ENCODE data around the gene CTTN. TPM values are rescaled to one million over a fixed set of nuclear protein-coding genes. Genes with fewer than 3 reads are reported as not detected.

CTTN gene
- total RNA-seq, 1 donor, result 349 TPM

GRCh38 chr11:70377645-70378044, 20.7 kb upstream of the CTTN start:
- TF ChIP-seq CTCF (IDR thresholded peaks at IDR 0.05; ENCODE audit: insufficient read depth, low read length), result no peak
- no peak for DNase-seq (ENCODE audit: low read depth)
- no peak overlapping the region for H3K4me3 ChIP-seq (ENCODE audit: low read depth, low read length)

DNA sequence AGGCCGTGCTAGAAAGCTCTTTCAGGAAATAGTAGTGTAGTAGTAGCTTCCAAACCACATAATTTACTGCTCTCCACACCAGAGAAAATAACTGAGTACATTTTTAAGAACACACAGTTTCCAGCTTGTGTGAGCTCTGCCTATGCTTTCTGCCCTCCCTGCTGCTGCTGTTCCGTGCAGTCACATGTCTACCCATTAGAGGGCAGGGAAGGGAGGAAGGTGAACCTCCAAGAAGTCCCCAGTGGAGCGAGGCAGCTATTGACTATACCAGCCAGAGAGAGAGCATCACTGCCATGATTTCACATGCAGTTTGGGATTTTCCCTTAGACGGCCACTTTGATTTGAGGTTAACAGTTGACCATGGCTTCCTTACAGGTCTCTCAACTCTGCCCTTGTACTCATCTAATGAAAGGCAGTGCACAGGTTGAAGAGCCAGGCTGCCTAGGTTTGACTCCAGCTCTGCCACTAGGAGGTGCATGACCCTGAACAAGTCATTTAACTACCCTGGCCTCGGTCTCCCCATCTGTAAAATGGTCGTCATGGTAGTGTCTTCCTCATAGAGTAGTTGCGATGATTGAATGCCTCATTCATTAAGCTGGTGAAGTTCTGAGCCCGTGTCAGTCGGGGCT, 19.7 kb upstream of the CTTN start:
- no peak for DNase-seq (ENCODE audit: low read depth)
- no peak for TF ChIP-seq CTCF (IDR thresholded peaks at IDR 0.05; ENCODE audit: insufficient read depth, low read length)
- no peak overlapping the region for H3K4me3 ChIP-seq (ENCODE audit: low read depth, low read length)

GRCh38 chr11:70381350-70381749, 17.0 kb upstream of the CTTN start:
- H3K4me3 ChIP-seq (ENCODE audit: low read depth, low read length), result no peak overlapping the region
- DNase-seq (ENCODE audit: low read depth), result no peak
- no peak for TF ChIP-seq CTCF (IDR thresholded peaks at IDR 0.05; ENCODE audit: insufficient read depth, low read length)

DNA sequence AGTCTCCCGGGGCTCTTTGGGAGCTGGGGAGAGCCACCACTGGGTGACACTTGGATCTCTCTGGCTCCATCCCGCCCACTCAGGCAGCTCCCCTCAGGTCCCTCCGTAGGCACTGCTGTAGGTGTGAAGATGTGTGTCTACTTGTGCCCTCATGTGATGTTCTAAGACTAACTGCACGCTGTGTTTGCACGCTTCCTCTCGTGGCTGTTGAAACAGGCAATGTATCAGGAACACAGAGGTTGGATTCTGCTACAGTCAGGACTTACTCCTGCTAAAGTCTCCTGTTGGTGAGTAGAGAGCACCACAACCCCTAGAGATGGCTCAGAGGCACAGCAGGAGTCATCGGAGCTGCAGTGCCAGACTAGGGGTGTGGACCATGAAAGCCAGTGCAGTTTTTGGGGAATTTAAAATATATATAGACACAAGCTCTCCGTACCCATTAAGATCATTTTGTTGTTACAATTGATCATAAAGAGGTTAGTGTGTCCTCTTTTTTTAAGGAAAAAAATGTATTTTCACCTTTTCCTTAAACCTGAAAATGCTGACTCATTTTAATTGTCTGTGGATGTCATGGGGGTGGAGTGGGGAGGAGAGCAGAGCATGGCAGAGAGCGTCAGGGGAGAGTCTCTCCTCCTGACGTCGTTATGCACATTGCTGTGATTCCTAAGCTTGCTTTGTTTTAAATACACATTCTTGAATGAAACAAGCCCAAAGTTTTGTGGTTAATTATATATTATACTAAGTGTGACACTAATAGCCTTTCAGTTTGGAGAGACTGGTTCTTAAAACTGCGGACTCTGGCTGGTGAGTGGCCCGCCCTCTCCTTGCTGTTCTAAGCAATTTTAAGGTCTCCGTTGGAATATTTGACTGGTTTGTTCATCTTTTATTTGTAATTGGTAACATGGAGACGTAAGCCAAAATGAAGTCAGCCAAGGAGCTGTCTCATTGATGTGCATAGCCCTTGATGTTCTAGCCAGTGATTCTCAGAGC, 16.2 kb upstream of the CTTN start:
- DNase-seq (ENCODE audit: low read depth), result peak; percentile 85
- peak; percentile 58 for TF ChIP-seq CTCF (IDR thresholded peaks at IDR 0.05; ENCODE audit: insufficient read depth, low read length)
- H3K4me3 ChIP-seq (ENCODE audit: low read depth, low read length), result no peak overlapping the region

DNA sequence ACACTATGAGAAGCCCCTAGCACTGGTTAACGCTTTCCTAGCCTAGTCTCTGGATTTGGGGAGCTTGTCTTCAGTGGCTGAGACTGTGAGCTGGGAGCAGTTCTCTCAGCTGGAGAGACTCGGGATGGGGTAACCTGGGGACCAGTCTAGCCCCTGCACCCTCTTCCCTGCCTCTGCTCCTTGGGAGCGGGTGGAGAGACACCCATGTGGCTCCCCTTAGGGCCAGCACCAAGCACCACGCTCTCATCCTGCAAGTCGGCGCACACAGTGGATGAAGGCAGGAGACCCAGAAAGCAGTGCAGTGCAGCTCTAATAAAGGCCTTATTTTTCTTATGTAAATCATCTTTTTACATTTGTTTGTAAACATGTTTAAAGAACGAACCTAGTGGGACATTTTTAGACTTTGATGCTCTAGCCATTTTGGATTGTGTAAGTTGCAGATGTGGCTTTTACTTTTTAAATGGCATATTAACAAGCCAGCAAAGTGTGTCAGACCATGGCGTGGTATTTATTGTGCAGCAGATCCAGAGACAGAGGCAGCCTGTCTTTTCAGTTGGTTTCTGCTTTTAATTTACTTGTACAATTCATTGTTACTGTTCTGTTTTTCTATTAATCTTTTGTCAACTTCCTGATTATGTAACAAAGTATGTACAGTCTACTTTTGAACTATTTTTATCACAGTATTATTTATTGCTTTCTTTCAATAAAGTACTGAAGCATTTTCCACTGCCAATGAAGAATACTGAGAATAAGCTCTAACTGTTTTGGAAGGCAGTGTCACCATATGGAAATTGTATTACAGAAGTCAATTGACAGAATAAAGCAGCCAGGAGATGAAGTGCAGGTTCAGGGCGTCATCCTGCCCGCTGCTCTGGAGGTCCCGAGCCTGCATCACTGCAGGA, 14.4 kb upstream of the CTTN start:
- TF ChIP-seq CTCF (IDR thresholded peaks at IDR 0.05; ENCODE audit: insufficient read depth, low read length), result no peak
- no peak overlapping the region for H3K4me3 ChIP-seq (ENCODE audit: low read depth, low read length)
- no peak for DNase-seq (ENCODE audit: low read depth)

GRCh38 chr11:70384566-70385152, 13.7 kb upstream of the CTTN start:
- no peak for TF ChIP-seq CTCF (IDR thresholded peaks at IDR 0.05; ENCODE audit: insufficient read depth, low read length)
- no peak overlapping the region for H3K4me3 ChIP-seq (ENCODE audit: low read depth, low read length)
- no peak for DNase-seq (ENCODE audit: low read depth)
